Right cardiac atrium (tissue), 5 donors: ENCODE measurements around the gene ACOT2. TPM values are rescaled to one million over a fixed set of nuclear protein-coding genes. Genes with fewer than 3 reads are reported as not detected.

ENCODE experiments used
- ATAC-seq, 2 donors: fragments of 200-7000 bp; cut with Tn5 transposase; one replicate each; pipeline versions ENCODE4 v1.8.0 to v1.9.1; 2020; ENCODE audit warnings: moderate library complexity in 2 of 2, mild to moderate bottlenecking in 1 of 2
- DNase-seq, 3 donors: peaks; one replicate each; pipeline ENCODE4 v3.0.0-alpha.2; 2020
- H3K27ac ChIP-seq: one replicate; pipeline ENCODE4 v1.5.1; 2013; ENCODE audit warnings: mild to moderate bottlenecking, low read length, control low read depth, moderate library complexity
- H3K27me3 ChIP-seq: one replicate; pipeline ENCODE4 v1.6.1; 2013; ENCODE audit not compliant: control insufficient read depth, insufficient read depth
- H3K4me1 ChIP-seq: one replicate; pipeline ENCODE4 v1.6.1; 2013; ENCODE audit warnings: low read length; ENCODE audit not compliant: control insufficient read depth, insufficient read depth
- H3K4me3 ChIP-seq: one replicate; pipeline ENCODE4 v1.5.1; 2013; ENCODE audit warnings: low read length, control low read depth
- H3K9me3 ChIP-seq: one replicate; pipeline ENCODE4 v1.6.1; 2013; ENCODE audit warnings: low read length; ENCODE audit not compliant: control insufficient read depth
- WGBS: extraction: QIAGEN DNeasy Blood & Tissue Kit; methylation state at CpG from one replicate; pipeline ENCODE4 v1.1.7; 2013; 5-methylcytosine and 5-hydroxymethylcytosine counted together
- intact Hi-C, 4 donors: fragments of 100-400 bp; cut with DNase I; formaldehyde crosslinking; loops; one replicate each; pipeline versions ENCODE4 v1.11.0 to v1.14.0; 2022 to 2023
- polyA plus RNA-seq: library from polyadenylated mRNA; stranded (reverse); fragments of 200-250 nt; gene quantifications from one replicate; pipeline ENCODE4 v1.2.3, GENCODE V29; 2013
- total RNA-seq, 4 donors: library from RNA; stranded (reverse); fragmentation: NEBNext Ultra II Directional; extraction: Animal tissue kit (Norgen Biotek cat#: 25700); gene quantifications; one replicate each; pipeline ENCODE4 v1.2.1, GENCODE V29; 2021
- donor health status: healthy with polysubstance abuse.
- donor health status: DM: no; HTN: yes; CAD: no.
- donor health status: DM: no; HTN: no; CAD: no.
- donor health status: DM: no; HTN: yes; CAD: no; lungs with severe emphysema.
- donor health status: DM: yes; HTN: yes; CAD: no.

ACOT2 gene
- total and polyA plus RNA-seq, 5 donors: 100 to 141 (median 103) TPM

GRCh38 chr14:73616831-73617230 is 47.8 kb downstream of the ACOT2 start:
- Histone ChIP-seq H3K9me3 (no peaks in the 10 kb centered on the region), H3K4me3 (no peak overlapping the region), H3K4me1 (no peaks in the 10 kb centered on the region), H3K27ac (no peak overlapping the region), H3K27me3 (no peaks in the 10 kb centered on the region)
- intact Hi-C loops: no loop called here
- 81% methylated on average over 4 of the region's 4 CpGs for WGBS
- no peak for ATAC-seq
- DNase-seq: no peak

- Histone ChIP-seq H3K27ac (no peak overlapping the region), H3K9me3 (no peaks in the 10 kb centered on the region), H3K27me3 (no peaks in the 10 kb centered on the region), H3K4me1 (no peaks in the 10 kb centered on the region), H3K4me3 (no peak overlapping the region)
- ATAC-seq (no peak), DNase-seq (no peak)
- 91% methylated on average over 1 of the region's 1 CpG for WGBS
- intact Hi-C loops: no loop called here
These were observed 50.5 kb downstream of the ACOT2 start for GRCh38 chr14:73619524-73619923.

- Histone ChIP-seq H3K4me1 (no peaks in the 10 kb centered on the region), H3K4me3 (no peak overlapping the region), H3K27ac (no peak overlapping the region), H3K9me3 (no peaks in the 10 kb centered on the region), H3K27me3 (no peaks in the 10 kb centered on the region)
- WGBS: 83% methylated on average over 10 of the region's 10 CpGs
- intact Hi-C loops: loop anchor here in 2 of 4 donors (10.0 kb wide), 2 partner anchors 95 to 105 kb away; no protein-coding TSS in a partner anchor
- no peak for DNase-seq
- ATAC-seq: no peak
These were observed 51.3 kb downstream of the ACOT2 start for GRCh38 chr14:73620268-73620667.

- 91% methylated on average over 4 of the region's 4 CpGs for WGBS
- intact Hi-C loops: loop anchor here in 2 of 4 donors (10.0 kb wide), 2 partner anchors 99 to 109 kb away; no protein-coding TSS in a partner anchor
- Histone ChIP-seq H3K4me3 (no peak overlapping the region), H3K4me1 (no peaks in the 10 kb centered on the region), H3K9me3 (no peaks in the 10 kb centered on the region), H3K27ac (no peak overlapping the region), H3K27me3 (no peaks in the 10 kb centered on the region)
- DNase-seq (no peak), ATAC-seq (no peak)
These were observed 54.6 kb downstream of the ACOT2 start for GRCh38 chr14:73623504-73624054.

Other genes with a start within 250 kb of the ACOT2 start
- gene NUMB, start 110.7 kb upstream of the ACOT2 start, total RNA-seq: 10 to 100 TPM; 40.8 to 50.0 (median 43.5) TPM
- gene NUMB, start 110.7 kb upstream of the ACOT2 start, polyA plus RNA-seq: 21.1 TPM
- 10 to 100 TPM in 3 of 4 donors, 1 to 10 TPM in 1; 9.2 to 14.4 (median 11.6) TPM for gene RIOX1, start 78.3 kb upstream of the ACOT2 start, total RNA-seq
- gene RIOX1, start 78.3 kb upstream of the ACOT2 start, polyA plus RNA-seq: 7.3 TPM
- 10 to 100 TPM in 2 of 4 donors, 1 to 10 TPM in 2; 4.9 to 14.7 (median 7.7) TPM for gene ACOT1, start 32.1 kb upstream of the ACOT2 start, total RNA-seq
- 16.2 TPM for gene ACOT1, start 32.1 kb upstream of the ACOT2 start, polyA plus RNA-seq
- under 1 TPM; 0.14 to 0.31 (median 0.22) TPM for gene HEATR4, start 10.3 kb upstream of the ACOT2 start, total RNA-seq
- 0.07 TPM for gene HEATR4, start 10.3 kb upstream of the ACOT2 start, polyA plus RNA-seq
- under 1 TPM; 0.31 to 0.74 (median 0.56) TPM for gene ACOT4, start 22.7 kb downstream of the ACOT2 start, total RNA-seq
- 0.63 TPM for gene ACOT4, start 22.7 kb downstream of the ACOT2 start, polyA plus RNA-seq
- gene ACOT6, start 43.3 kb downstream of the ACOT2 start, total RNA-seq: not detected
- gene ACOT6, start 43.3 kb downstream of the ACOT2 start, polyA plus RNA-seq: not detected
- 10 to 100 TPM; 15.9 to 19.9 (median 17.5) TPM for gene DNAL1, start 75.8 kb downstream of the ACOT2 start, total RNA-seq
- gene DNAL1, start 75.8 kb downstream of the ACOT2 start, polyA plus RNA-seq: 5.3 TPM
- gene PNMA1, start 145.2 kb downstream of the ACOT2 start, total RNA-seq: 10 to 100 TPM; 25.6 to 36.3 (median 30.0) TPM
- gene PNMA1, start 145.2 kb downstream of the ACOT2 start, polyA plus RNA-seq: 18.0 TPM